Gastrocnemius medialis (tissue), 4 donors: ENCODE data around the gene CHCHD6. TPM values are rescaled to one million over a fixed set of nuclear protein-coding genes. Genes with fewer than 3 reads are reported as not detected.

Experiments
- ATAC-seq, 2 donors: fragments of 150-250 bp; one replicate each; pipeline ENCODE4 v1.9.1; 2016
- DNase-seq, 2 donors: peaks; one replicate each; pipeline ENCODE4 v3.0.0-alpha.2; 2019
- H3K27ac ChIP-seq, 4 donors: fragments of 200-600 bp; sonication (generic); 1 replicate in 1 of 4; 2 replicates in 3 of 4; pipeline ENCODE4 v1.5.1; 2016 to 2018; ENCODE audit warnings: mild to moderate bottlenecking in 2 of 4, moderate library complexity in 1 of 4
- H3K27me3 ChIP-seq, 3 donors: fragments of 200-600 bp; sonication (generic) in 2 of 3; 1 replicate in 1 of 3; 2 replicates in 2 of 3; pipeline versions ENCODE4 v1.5.1 to v1.6.0; 2016 to 2019; ENCODE audit warnings: mild to moderate bottlenecking in 1 of 3, moderate library complexity in 1 of 3
- H3K36me3 ChIP-seq, 2 donors: fragments of 200-600 bp; sonication (generic) in 1 of 2; one replicate each; pipeline ENCODE4 v1.5.1; 2017 to 2018
- H3K4me1 ChIP-seq, 2 donors: fragments of 200-600 bp; sonication (generic) in 1 of 2; one replicate each; pipeline ENCODE4 v1.5.1; 2016 to 2017; ENCODE audit warnings: mild to moderate bottlenecking in 2 of 2
- H3K4me3 ChIP-seq, 4 donors: fragments of 200-600 bp; sonication (generic) in 3 of 4; 1 replicate in 1 of 4; 2 replicates in 3 of 4; pipeline ENCODE4 v1.5.1; 2016 to 2019; ENCODE audit warnings: mild to moderate bottlenecking in 2 of 4
- H3K9me3 ChIP-seq, 3 donors: fragments of 200-600 bp; sonication (generic) in 2 of 3; 1 replicate in 1 of 3; 2 replicates in 2 of 3; pipeline ENCODE4 v1.5.1; 2016 to 2019
- CTCF ChIP-seq, 5 experiments: fragments of 450-650 bp in 3 of 5; fragments of 200-600 bp in 2 of 5; sonication (generic) in 2 of 5; IDR thresholded peaks in 4 of 5; conservative IDR thresholded peaks in 1 of 5; 1 replicate in 4 of 5; 2 replicates in 1 of 5; pipeline ENCODE4 v1.5.1; 2016 to 2019; ENCODE audit warnings: antibody characterized with exemption in 5 of 5, mild to moderate bottlenecking in 3 of 5, moderate library complexity in 3 of 5
- POLR2A ChIP-seq, 2 donors: fragments of 450-650 bp; IDR thresholded peaks; one replicate each; pipeline ENCODE4 v1.6.1; 2017; ENCODE audit warnings: antibody characterized with exemption in 2 of 2, mild to moderate bottlenecking in 2 of 2, moderate library complexity in 2 of 2
- in situ Hi-C, 4 donors: fragments of 200-750 bp; cut with MboI; loops; one replicate each; pipeline versions ENCODE4 v1.15.0 to v1.8.0; 2017; ENCODE audit warnings: low sequenced_read_pairs in 4 of 4
- intact Hi-C: fragments of 100-400 bp; cut with DNase I; formaldehyde crosslinking; loops from one replicate; pipeline ENCODE4 v1.15.1; 2023; ENCODE audit warnings: low total_unique reads
- total RNA-seq, 4 donors: library from RNA; depleted of rRNA; stranded (reverse); fragments of >200 nt; gene quantifications; one replicate each; pipeline versions ENCODE4 v1.1.0 to v1.2.3, GENCODE V29; 2016

Gene CHCHD6
- total RNA-seq, 4 donors from 2014 or later: 2.7 to 4.2 (median 3.4) TPM

- Histone ChIP-seq H3K9me3 (no peaks in the 10 kb centered on the region), H3K36me3 (no peaks in the 10 kb centered on the region), H3K27ac (no peak overlapping the region), H3K4me3 (no peak overlapping the region), H3K4me1 (no peaks in the 10 kb centered on the region), H3K27me3 (peaks cover 9 to 25% (median 25%) of the 10 kb centered on the region in 3 donors)
- no peak for ATAC-seq
- DNase-seq: no peak
- in situ Hi-C loops (no loop called here), intact Hi-C loops (no loop called here)
- no peak for TF ChIP-seq POLR2A (IDR thresholded peaks at IDR 0.05)
- TF ChIP-seq CTCF (IDR thresholded peaks at IDR 0.05 in 4 of 5, conservative IDR thresholded peaks at IDR 0.05 in 1 of 5): no peak
These were observed 10.1 kb upstream of the CHCHD6 start for GRCh38 chr3:126693921-126694320.

- Histone ChIP-seq H3K27ac (no peak overlapping the region), H3K9me3 (no peaks in the 10 kb centered on the region), H3K4me1 (no peaks in the 10 kb centered on the region), H3K4me3 (no peak overlapping the region), H3K27me3 (peaks cover 12 to 29% (median 25%) of the 10 kb centered on the region in 3 donors), H3K36me3 (no peaks in the 10 kb centered on the region)
- TF ChIP-seq CTCF (IDR thresholded peaks at IDR 0.05 in 4 of 5, conservative IDR thresholded peaks at IDR 0.05 in 1 of 5) (no peak), POLR2A (IDR thresholded peaks at IDR 0.05) (no peak)
- DNase-seq (no peak), ATAC-seq (no peak)
- intact Hi-C loops (no loop called here), in situ Hi-C loops (no loop called here)
These were observed 7.3 kb upstream of the CHCHD6 start for GRCh38 chr3:126696701-126697267.

- intact Hi-C loops (no loop called here), in situ Hi-C loops (no loop called here)
- peaks cover 12 to 28% (median 24%) of the 10 kb centered on the region in 3 donors for H3K27me3 ChIP-seq
- H3K4me3 ChIP-seq: no peak overlapping the region
- TF ChIP-seq POLR2A (IDR thresholded peaks at IDR 0.05) (no peak), CTCF (IDR thresholded peaks at IDR 0.05 in 4 of 5, conservative IDR thresholded peaks at IDR 0.05 in 1 of 5) (no peak)
- DNase-seq: no peak
- ATAC-seq: no peak
- H3K27ac ChIP-seq: no peak overlapping the region
- H3K9me3 ChIP-seq: no peaks in the 10 kb centered on the region
- no peaks in the 10 kb centered on the region for H3K36me3 ChIP-seq
- peaks cover 2 to 6% of the 10 kb centered on the region in 2 donors for H3K4me1 ChIP-seq
These were observed 5.0 kb upstream of the CHCHD6 start for GRCh38 chr3:126699011-126699410.

- Histone ChIP-seq H3K27ac (peak overlapping the region in 3 of 4 donors; percentile 11 to 65 (median 21)), H3K36me3 (no peaks in the 10 kb centered on the region), H3K4me3 (peak overlapping the region; percentile 64 to 83 (median 72)), H3K27me3 (peaks cover 0 to 4% (median 3%) of the 10 kb centered on the region in 3 donors), H3K4me1 (peaks cover 2 to 14% of the 10 kb centered on the region in 2 donors), H3K9me3 (no peaks in the 10 kb centered on the region)
- in situ Hi-C loops (no loop called here), intact Hi-C loops (loop anchor here (1.0 kb wide), 1 partner anchor 50 kb away; no protein-coding TSS in a partner anchor)
- DNase-seq (no peak), ATAC-seq (peak; percentile 29 to 46)
- no peak for TF ChIP-seq POLR2A (IDR thresholded peaks at IDR 0.05)
- no peak for TF ChIP-seq CTCF (IDR thresholded peaks at IDR 0.05 in 4 of 5, conservative IDR thresholded peaks at IDR 0.05 in 1 of 5)
These were observed 614 bp downstream of the CHCHD6 start for GRCh38 chr3:126704494-126705214.
